ENCODE data around the gene GPD1L.
"Not testable (repeated sequence)": the region's sequence is repeated elsewhere in the genome, so short reads cannot be mapped to it uniquely, and the experiment has no call there.

The GPD1L gene

DNA sequence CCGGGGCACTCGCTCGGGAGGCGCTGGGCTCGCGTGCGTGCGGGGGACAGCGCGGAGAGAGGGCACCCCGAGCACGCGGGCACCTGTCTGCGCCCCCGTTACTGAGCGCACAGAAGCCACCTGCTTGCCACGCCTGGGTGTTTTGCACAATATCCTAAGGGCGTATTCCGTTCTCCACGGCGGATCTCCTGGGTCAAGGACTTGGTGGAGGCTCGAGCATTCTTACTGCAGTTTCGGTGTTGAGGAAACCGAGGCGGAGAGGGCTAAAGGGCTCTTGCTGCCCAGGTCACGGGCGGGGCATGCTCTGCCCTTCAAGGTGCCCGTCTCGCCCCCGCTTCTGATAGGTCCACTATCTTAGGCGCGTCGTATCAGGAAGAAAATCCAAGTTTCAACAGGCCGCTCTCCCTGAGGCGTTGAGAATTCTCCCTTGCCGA lies 526 bp downstream of the GPD1L start:
- peak; percentile 4 for ATAC-seq
- TF ChIP-seq POU6F1 (CRISPR knock-in tag; IDR thresholded peaks at IDR 0.05; ENCODE audit: borderline replicate concordance, low read depth) (no peak), CSDC2 (CRISPR knock-in tag; IDR thresholded peaks at IDR 0.05) (no peak), ZNF70 (CRISPR knock-in tag; IDR thresholded peaks at IDR 0.05) (no peak), TSHZ2 (CRISPR knock-in tag; IDR thresholded peaks at IDR 0.05) (no peak), BACH2 (CRISPR knock-in tag; IDR thresholded peaks at IDR 0.05; ENCODE audit: borderline replicate concordance) (no peak), TCF4 (CRISPR knock-in tag; IDR thresholded peaks at IDR 0.05; ENCODE audit: borderline replicate concordance) (no peak), TOX (CRISPR knock-in tag; IDR thresholded peaks at IDR 0.05; ENCODE audit: borderline replicate concordance) (no peak), CREB5 (CRISPR knock-in tag; IDR thresholded peaks at IDR 0.05; ENCODE audit: low read depth) (no peak), ZNF8 (CRISPR knock-in tag; IDR thresholded peaks at IDR 0.05) (no peak), OSR1 (CRISPR knock-in tag; IDR thresholded peaks at IDR 0.05) (no peak), ZFP30 (CRISPR knock-in tag; IDR thresholded peaks at IDR 0.05) (no peak), SNAI2 (CRISPR knock-in tag; IDR thresholded peaks at IDR 0.05) (no peak), ZFP3 (CRISPR knock-in tag; IDR thresholded peaks at IDR 0.05) (no peak), PPARA (CRISPR knock-in tag; IDR thresholded peaks at IDR 0.05; ENCODE audit: borderline replicate concordance) (no peak), ARNTL (CRISPR knock-in tag; IDR thresholded peaks at IDR 0.05; ENCODE audit: borderline replicate concordance, low read depth) (no peak), GLIS3 (CRISPR knock-in tag; IDR thresholded peaks at IDR 0.05) (no peak), ZNF565 (CRISPR knock-in tag; conservative IDR thresholded peaks at IDR 0.05; ENCODE audit: low read depth) (no peak), ESRRG (CRISPR knock-in tag; IDR thresholded peaks at IDR 0.05) (no peak)

GRCh38 chr3:32108224-32108623 lies 1.8 kb downstream of the GPD1L start:
- ATAC-seq: not testable (repeated sequence)

- no peak for ATAC-seq
- 0 out of 2 replicates have a peak, but pooled peaks have one; percentile 9 for TF ChIP-seq ISL1 (CRISPR knock-in tag; IDR thresholded peaks at IDR 0.05)
- no peak for TF ChIP-seq ZC3H10 (CRISPR knock-in tag; IDR thresholded peaks at IDR 0.05)
- no peak for TF ChIP-seq ZFP30 (CRISPR knock-in tag; IDR thresholded peaks at IDR 0.05)
Observed at GRCh38 chr3:32109256-32109655, 2.8 kb downstream of the GPD1L start.

DNA sequence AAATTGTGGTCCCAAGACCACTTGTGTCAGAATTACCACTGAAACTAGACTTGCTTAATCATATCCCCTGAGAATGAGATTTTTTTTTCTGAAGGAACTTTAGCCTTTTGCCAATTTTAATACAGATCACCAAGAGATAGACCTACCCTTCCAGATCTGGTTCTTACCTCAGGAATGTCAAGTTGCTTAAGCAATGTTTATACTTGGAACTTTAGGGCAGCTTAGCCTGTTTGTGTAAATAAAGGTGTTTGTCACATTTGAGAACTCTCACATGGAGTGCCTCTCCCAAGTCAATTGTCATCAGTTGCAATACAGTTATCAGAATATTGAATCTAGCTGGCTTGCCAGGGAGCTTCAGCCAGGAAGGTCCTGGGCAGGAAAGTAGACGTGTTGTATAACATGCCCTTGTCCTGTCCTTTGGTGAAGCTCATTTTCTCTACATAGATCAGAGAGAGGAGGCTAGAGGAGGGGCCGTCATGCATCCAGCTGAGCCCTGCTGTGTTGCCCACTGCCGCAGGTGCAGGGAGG lies 3.9 kb downstream of the GPD1L start:
- no peak for ATAC-seq
- TF ChIP-seq RARB (CRISPR knock-in tag; IDR thresholded peaks at IDR 0.05): no peak
- TF ChIP-seq ZFP30 (CRISPR knock-in tag; IDR thresholded peaks at IDR 0.05): no peak
- no peak for TF ChIP-seq ZNF565 (CRISPR knock-in tag; conservative IDR thresholded peaks at IDR 0.05; ENCODE audit: low read depth)
- TF ChIP-seq TOX (CRISPR knock-in tag; IDR thresholded peaks at IDR 0.05; ENCODE audit: borderline replicate concordance): no peak
- no peak for TF ChIP-seq CSDC2 (CRISPR knock-in tag; IDR thresholded peaks at IDR 0.05)

- TF ChIP-seq BACH2 (CRISPR knock-in tag; IDR thresholded peaks at IDR 0.05; ENCODE audit: borderline replicate concordance) (no peak), ARNTL (CRISPR knock-in tag; IDR thresholded peaks at IDR 0.05; ENCODE audit: borderline replicate concordance, low read depth) (no peak), SNAI2 (CRISPR knock-in tag; IDR thresholded peaks at IDR 0.05) (no peak), TCF4 (CRISPR knock-in tag; IDR thresholded peaks at IDR 0.05; ENCODE audit: borderline replicate concordance) (no peak), ZC3H10 (CRISPR knock-in tag; IDR thresholded peaks at IDR 0.05) (no peak), POU6F1 (CRISPR knock-in tag; IDR thresholded peaks at IDR 0.05; ENCODE audit: borderline replicate concordance, low read depth) (no peak), PPARA (CRISPR knock-in tag; IDR thresholded peaks at IDR 0.05; ENCODE audit: borderline replicate concordance) (no peak), ZFP30 (CRISPR knock-in tag; IDR thresholded peaks at IDR 0.05) (no peak), ZNF8 (CRISPR knock-in tag; IDR thresholded peaks at IDR 0.05) (no peak), GLIS3 (CRISPR knock-in tag; IDR thresholded peaks at IDR 0.05) (no peak), CSDC2 (CRISPR knock-in tag; IDR thresholded peaks at IDR 0.05) (no peak), ZNF565 (CRISPR knock-in tag; conservative IDR thresholded peaks at IDR 0.05; ENCODE audit: low read depth) (no peak), ESRRG (CRISPR knock-in tag; IDR thresholded peaks at IDR 0.05) (no peak), PATZ1 (CRISPR knock-in tag; IDR thresholded peaks at IDR 0.05; ENCODE audit: borderline replicate concordance) (no peak)
- TF ChIP-seq, protein P1, sequence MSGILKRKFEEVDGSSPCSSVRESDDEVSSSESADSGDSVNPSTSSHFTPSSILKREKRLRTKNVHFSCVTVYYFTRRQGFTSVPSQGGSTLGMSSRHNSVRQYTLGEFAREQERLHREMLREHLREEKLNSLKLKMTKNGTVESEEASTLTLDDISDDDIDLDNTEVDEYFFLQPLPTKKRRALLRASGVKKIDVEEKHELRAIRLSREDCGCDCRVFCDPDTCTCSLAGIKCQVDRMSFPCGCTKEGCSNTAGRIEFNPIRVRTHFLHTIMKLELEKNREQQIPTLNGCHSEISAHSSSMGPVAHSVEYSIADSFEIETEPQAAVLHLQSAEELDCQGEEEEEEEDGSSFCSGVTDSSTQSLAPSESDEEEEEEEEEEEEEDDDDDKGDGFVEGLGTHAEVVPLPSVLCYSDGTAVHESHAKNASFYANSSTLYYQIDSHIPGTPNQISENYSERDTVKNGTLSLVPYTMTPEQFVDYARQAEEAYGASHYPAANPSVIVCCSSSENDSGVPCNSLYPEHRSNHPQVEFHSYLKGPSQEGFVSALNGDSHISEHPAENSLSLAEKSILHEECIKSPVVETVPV (CRISPR knock-in tag; IDR thresholded peaks at IDR 0.05): no peak
- ATAC-seq: no peak
Observed at GRCh38 chr3:32111560-32111959, 5.1 kb downstream of the GPD1L start.

Measured in SK-N-SH treated with all-trans-retinoic acid at 6 μM for 48 hours (cell line).